ENCODE data around the gene SPTLC2.

SPTLC2 gene

DNA sequence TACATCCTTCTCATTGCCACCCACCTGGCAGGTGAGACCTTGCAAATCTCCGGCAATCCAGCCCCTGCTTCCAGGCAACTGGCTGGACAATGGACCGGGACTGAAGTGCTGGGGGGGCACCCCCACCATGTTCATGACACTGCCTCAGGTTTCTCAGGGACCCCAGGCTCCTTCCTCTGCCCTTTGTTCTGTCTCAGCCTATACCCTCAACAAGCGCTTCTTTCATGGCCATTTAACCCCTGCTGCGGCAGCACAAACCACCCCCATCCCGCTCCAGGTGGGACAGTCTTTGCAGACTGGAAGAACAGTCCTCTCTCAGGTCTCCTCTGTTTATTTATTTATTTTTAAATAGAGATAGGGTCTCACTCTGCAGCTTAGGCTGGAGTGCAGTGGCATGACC is 125.4 kb downstream of the SPTLC2 start:
- H3K4me1 ChIP-seq (ENCODE audit: control insufficient read depth, insufficient read depth, low read length) = no peaks in the 10 kb centered on the region
- H3K9me3 ChIP-seq (ENCODE audit: control insufficient read depth, low read length) = no peaks in the 10 kb centered on the region
- H3K27ac ChIP-seq (ENCODE audit: insufficient read depth, low read depth, low read length, poor library complexity, severe bottlenecking) = no peak overlapping the region
- no peak overlapping the region for H3K4me3 ChIP-seq (ENCODE audit: insufficient read depth, low read depth, low read length)
- 79 to 89% methylated on average over 5 of the region's 5 CpGs for WGBS, 2 experiments
- H3K27me3 ChIP-seq (ENCODE audit: control insufficient read depth, insufficient read depth, low read length, poor library complexity, severe bottlenecking) = no peaks in the 10 kb centered on the region
- H3K36me3 ChIP-seq (ENCODE audit: control insufficient read depth, insufficient read depth, low read length) = no peaks in the 10 kb centered on the region

DNA sequence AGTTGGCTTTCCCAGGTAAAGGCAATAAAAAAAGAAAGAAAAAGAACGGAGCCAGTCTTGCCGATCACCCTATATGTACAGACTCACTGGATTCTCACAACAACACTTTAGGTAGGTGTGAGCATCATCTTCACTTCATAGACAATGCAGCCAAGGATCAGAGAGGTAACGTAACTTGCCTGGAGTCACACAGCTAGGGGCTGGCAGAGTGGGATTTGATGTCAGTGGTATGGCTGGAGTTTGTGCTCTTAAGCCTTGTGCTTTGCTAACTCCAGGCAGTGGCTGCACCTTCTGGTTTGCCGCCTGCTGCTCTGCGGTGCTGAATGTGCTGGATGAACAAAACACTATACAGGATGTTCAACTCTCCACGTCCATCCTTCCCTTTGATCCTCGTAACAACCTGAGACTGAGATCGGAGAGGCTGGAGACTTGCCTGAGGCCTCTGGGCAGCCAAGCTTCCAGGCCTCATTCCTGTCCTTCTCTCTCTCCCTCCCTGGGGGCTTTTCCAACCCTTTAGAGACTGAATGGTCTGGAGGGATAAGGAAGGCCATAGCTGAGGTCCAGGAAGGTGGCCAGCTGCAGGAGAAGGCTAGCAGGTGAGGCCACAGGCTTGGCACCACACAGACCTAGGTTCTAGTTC is 126.0 kb downstream of the SPTLC2 start:
- WGBS, 2 experiments = 90% methylated on average over 8 of the region's 8 CpGs
- no peaks in the 10 kb centered on the region for H3K4me1 ChIP-seq (ENCODE audit: control insufficient read depth, insufficient read depth, low read length)
- no peaks in the 10 kb centered on the region for H3K9me3 ChIP-seq (ENCODE audit: control insufficient read depth, low read length)

DNA sequence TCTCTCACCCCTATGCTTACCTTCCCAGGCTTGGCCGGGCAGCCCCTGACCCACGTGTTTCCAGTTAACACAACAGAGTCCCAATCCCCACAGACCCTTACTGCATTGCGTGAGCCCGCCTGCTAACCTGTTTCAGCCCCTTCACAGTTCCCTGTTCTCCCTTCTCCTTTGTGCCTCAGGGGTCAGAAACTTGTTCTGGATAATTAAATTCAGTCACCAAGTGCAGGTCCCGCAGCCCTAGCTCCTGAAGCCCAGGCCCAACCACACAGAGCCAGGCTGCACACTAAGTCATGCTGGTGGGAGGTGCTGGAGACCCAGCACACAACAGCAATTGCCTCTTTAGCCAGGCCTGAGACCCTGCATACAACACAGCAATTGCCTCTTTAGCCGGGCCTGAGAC is 127.4 kb downstream of the SPTLC2 start:
- Histone ChIP-seq H3K27me3 (ENCODE audit: control insufficient read depth, insufficient read depth, low read length, poor library complexity, severe bottlenecking) (no peaks in the 10 kb centered on the region), H3K9me3 (ENCODE audit: control insufficient read depth, low read length) (no peaks in the 10 kb centered on the region), H3K27ac (ENCODE audit: insufficient read depth, low read depth, low read length, poor library complexity, severe bottlenecking) (no peak overlapping the region), H3K36me3 (ENCODE audit: control insufficient read depth, insufficient read depth, low read length) (no peaks in the 10 kb centered on the region), H3K4me1 (ENCODE audit: control insufficient read depth, insufficient read depth, low read length) (no peaks in the 10 kb centered on the region), H3K4me3 (ENCODE audit: insufficient read depth, low read depth, low read length) (no peak overlapping the region)
- WGBS, 2 experiments = 91 to 92% methylated on average over 6 of the region's 6 CpGs

More for the DNA sequence above, 126.0 kb downstream of the SPTLC2 start:
- Histone ChIP-seq H3K4me3 (ENCODE audit: insufficient read depth, low read depth, low read length) (no peak overlapping the region), H3K27me3 (ENCODE audit: control insufficient read depth, insufficient read depth, low read length, poor library complexity, severe bottlenecking) (no peaks in the 10 kb centered on the region), H3K36me3 (ENCODE audit: control insufficient read depth, insufficient read depth, low read length) (no peaks in the 10 kb centered on the region), H3K27ac (ENCODE audit: insufficient read depth, low read depth, low read length, poor library complexity, severe bottlenecking) (no peak overlapping the region)

DNA sequence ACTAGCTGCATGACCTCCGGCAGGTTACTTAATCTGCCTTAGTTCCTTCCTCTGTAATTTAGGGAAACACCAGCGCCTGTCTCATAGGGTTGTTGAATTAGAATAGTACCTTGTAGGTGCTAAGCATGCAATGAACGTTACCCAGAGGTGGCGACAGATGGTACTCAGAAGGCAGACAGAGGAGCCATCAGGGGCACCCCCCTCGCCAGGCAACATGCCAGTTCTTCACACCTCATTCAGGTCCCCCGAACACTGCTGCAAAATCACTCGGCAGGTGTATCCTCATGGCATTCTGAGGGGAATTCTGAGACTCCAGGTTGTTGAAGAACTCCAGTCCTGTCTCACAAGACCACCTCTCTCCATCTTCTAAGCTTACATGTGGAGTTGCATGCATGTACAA is 127.9 kb downstream of the SPTLC2 start:
- no peaks in the 10 kb centered on the region for H3K4me1 ChIP-seq (ENCODE audit: control insufficient read depth, insufficient read depth, low read length)
- no peak overlapping the region for H3K4me3 ChIP-seq (ENCODE audit: insufficient read depth, low read depth, low read length)
- H3K27ac ChIP-seq (ENCODE audit: insufficient read depth, low read depth, low read length, poor library complexity, severe bottlenecking) = no peak overlapping the region
- no peaks in the 10 kb centered on the region for H3K27me3 ChIP-seq (ENCODE audit: control insufficient read depth, insufficient read depth, low read length, poor library complexity, severe bottlenecking)
- H3K36me3 ChIP-seq (ENCODE audit: control insufficient read depth, insufficient read depth, low read length) = no peaks in the 10 kb centered on the region
- WGBS, 2 experiments = 91 to 94% methylated on average over 7 of the region's 7 CpGs
- H3K9me3 ChIP-seq (ENCODE audit: control insufficient read depth, low read length) = no peaks in the 10 kb centered on the region

DNA sequence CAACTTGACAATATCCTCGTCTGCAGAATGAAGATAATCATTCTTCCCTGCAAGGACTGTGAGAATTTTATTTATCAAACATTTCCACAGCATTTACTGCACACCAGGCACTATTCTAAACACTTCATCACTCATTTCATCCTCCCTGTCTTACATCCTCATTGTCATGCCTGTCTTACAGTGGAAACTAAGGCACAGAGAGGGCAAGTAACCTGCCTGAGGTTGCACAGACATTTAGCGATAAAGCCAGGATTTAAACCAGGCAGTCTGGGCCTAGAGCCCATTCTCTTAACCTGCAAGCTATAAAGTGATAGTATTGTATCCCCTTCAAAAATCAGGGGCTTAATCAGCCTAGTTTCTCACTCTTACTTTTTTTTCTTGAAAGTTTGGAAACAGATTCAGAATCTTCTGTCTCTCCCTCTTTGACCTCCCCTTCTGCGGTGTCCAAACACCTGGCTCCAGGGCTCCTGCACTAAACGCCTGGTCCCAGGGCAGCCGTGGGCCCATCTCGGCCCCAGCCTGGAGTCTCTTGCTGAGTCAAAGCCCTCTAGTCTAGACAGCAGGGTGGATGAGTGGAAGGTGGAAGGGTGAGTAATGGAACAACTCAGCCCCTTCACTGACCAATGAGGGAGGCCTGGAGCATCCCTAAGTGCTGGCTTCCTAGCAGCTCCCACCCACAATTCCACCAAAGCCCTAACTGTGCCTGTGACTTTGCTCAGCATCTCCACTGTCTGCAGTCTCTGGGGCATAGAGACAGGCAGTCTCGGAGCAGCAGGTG is 130.3 kb downstream of the SPTLC2 start:
- 95 to 98% methylated on average over 7 of the region's 7 CpGs for WGBS, 2 experiments
- H3K27me3 ChIP-seq (ENCODE audit: control insufficient read depth, insufficient read depth, low read length, poor library complexity, severe bottlenecking) = no peaks in the 10 kb centered on the region

DNA sequence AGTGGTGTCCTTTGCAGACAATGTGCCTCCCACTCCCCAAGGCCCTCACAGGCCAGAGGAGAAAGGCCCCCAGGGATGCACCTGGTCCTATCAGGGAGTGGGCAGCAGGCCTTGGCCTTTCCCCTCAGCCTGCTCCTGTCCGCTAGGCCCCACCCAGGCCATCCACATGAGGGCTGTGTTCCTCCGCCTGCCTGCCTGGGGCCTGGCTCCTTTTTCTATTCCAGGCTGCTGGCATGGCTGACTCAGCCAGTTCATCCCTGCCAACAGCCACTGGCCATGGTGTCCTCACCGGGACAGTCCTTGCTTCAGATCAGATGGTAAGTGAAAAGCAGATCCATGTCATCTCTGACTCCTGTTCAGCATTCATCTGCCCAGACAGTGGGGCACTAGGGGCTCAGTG is 131.2 kb downstream of the SPTLC2 start:
- Histone ChIP-seq H3K4me1 (ENCODE audit: control insufficient read depth, insufficient read depth, low read length) (no peaks in the 10 kb centered on the region), H3K27ac (ENCODE audit: insufficient read depth, low read depth, low read length, poor library complexity, severe bottlenecking) (no peak overlapping the region), H3K27me3 (ENCODE audit: control insufficient read depth, insufficient read depth, low read length, poor library complexity, severe bottlenecking) (no peaks in the 10 kb centered on the region), H3K4me3 (ENCODE audit: insufficient read depth, low read depth, low read length) (no peak overlapping the region), H3K36me3 (ENCODE audit: control insufficient read depth, insufficient read depth, low read length) (no peaks in the 10 kb centered on the region), H3K9me3 (ENCODE audit: control insufficient read depth, low read length) (no peaks in the 10 kb centered on the region)
- 92% methylated on average over 3 of the region's 3 CpGs for WGBS, 2 experiments

More for the DNA sequence above, 130.3 kb downstream of the SPTLC2 start:
- Histone ChIP-seq H3K36me3 (ENCODE audit: control insufficient read depth, insufficient read depth, low read length) (no peaks in the 10 kb centered on the region), H3K9me3 (ENCODE audit: control insufficient read depth, low read length) (no peaks in the 10 kb centered on the region), H3K27ac (ENCODE audit: insufficient read depth, low read depth, low read length, poor library complexity, severe bottlenecking) (no peak overlapping the region), H3K4me1 (ENCODE audit: control insufficient read depth, insufficient read depth, low read length) (no peaks in the 10 kb centered on the region), H3K4me3 (ENCODE audit: insufficient read depth, low read depth, low read length) (no peak overlapping the region)

DNA sequence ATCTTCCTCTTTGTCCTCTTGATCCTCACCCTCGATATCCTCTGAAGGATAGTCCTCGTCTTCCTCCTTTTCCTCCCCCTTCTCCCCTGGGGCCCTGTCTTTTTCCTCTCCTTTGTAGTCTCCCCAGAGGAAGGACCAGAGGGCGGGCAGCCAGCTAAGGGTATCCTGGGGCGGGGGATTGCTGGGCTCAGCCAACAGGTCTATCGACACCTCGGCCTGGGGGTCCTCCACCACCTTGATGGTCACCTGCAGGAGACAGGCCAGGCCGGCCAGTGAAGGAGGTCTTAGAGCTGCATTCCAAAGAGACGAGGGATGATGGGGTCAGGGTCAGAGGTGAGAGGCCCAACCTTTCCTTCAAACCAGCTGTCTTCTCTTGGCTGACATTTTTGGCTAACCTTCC is 134.0 kb downstream of the SPTLC2 start:
- H3K27ac ChIP-seq (ENCODE audit: insufficient read depth, low read depth, low read length, poor library complexity, severe bottlenecking) = no peak overlapping the region
- no peaks in the 10 kb centered on the region for H3K4me1 ChIP-seq (ENCODE audit: control insufficient read depth, insufficient read depth, low read length)
- 86 to 87% methylated on average over 8 of the region's 8 CpGs for WGBS, 2 experiments
- H3K36me3 ChIP-seq (ENCODE audit: control insufficient read depth, insufficient read depth, low read length) = no peaks in the 10 kb centered on the region
- H3K4me3 ChIP-seq (ENCODE audit: insufficient read depth, low read depth, low read length) = no peak overlapping the region
- no peaks in the 10 kb centered on the region for H3K27me3 ChIP-seq (ENCODE audit: control insufficient read depth, insufficient read depth, low read length, poor library complexity, severe bottlenecking)
- no peaks in the 10 kb centered on the region for H3K9me3 ChIP-seq (ENCODE audit: control insufficient read depth, low read length)

DNA sequence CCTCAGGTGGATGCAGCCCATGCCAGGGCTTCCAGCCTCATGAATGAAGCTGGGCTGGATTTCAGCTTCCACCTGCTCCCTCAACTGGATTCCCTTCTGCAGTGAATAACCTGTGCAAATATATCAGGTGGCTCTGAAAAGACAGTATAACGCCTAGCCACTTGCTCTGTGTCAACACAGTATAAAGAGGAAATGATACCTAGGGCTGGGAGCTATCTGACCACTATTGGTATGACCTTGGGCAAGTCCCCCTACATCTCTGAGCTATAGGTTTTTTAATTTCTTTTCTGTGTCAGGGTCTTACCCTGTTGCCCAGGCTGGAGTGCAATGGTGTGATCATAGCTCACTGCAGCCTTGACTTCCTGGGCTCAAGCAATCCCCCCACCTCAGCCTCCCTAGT is 137.6 kb downstream of the SPTLC2 start:
- Histone ChIP-seq H3K27me3 (ENCODE audit: control insufficient read depth, insufficient read depth, low read length, poor library complexity, severe bottlenecking) (no peaks in the 10 kb centered on the region), H3K4me1 (ENCODE audit: control insufficient read depth, insufficient read depth, low read length) (no peaks in the 10 kb centered on the region), H3K36me3 (ENCODE audit: control insufficient read depth, insufficient read depth, low read length) (no peaks in the 10 kb centered on the region), H3K9me3 (ENCODE audit: control insufficient read depth, low read length) (no peaks in the 10 kb centered on the region), H3K4me3 (ENCODE audit: insufficient read depth, low read depth, low read length) (no peak overlapping the region), H3K27ac (ENCODE audit: insufficient read depth, low read depth, low read length, poor library complexity, severe bottlenecking) (no peak overlapping the region)
- 89 to 92% methylated on average over 1 of the region's 1 CpG for WGBS, 2 experiments

DNA sequence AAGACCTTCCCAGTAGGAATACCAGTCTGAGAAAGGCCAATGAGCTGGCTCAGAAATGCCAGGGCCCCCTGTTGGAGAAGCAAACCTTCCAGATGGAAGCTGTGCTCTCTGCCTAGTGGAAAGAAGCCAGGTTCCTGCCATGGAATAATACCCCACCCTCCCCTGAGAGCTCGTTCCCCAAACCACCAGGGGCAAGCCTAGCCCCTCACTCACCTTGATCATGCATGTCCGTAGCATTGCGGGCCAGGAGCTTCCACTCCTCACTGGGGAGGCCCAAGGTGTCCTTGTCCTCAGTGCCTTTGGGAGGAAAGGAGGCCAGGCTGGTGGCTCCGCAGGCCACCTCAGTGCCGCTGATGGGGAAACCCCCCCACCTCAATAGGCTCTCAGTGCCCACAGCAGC is 138.4 kb downstream of the SPTLC2 start:
- H3K36me3 ChIP-seq (ENCODE audit: control insufficient read depth, insufficient read depth, low read length) = no peaks in the 10 kb centered on the region
- H3K4me1 ChIP-seq (ENCODE audit: control insufficient read depth, insufficient read depth, low read length) = no peaks in the 10 kb centered on the region
- no peaks in the 10 kb centered on the region for H3K9me3 ChIP-seq (ENCODE audit: control insufficient read depth, low read length)
- H3K27ac ChIP-seq (ENCODE audit: insufficient read depth, low read depth, low read length, poor library complexity, severe bottlenecking) = no peak overlapping the region
- no peak overlapping the region for H3K4me3 ChIP-seq (ENCODE audit: insufficient read depth, low read depth, low read length)
- 88 to 90% methylated on average over 5 of the region's 5 CpGs for WGBS, 2 experiments
- H3K27me3 ChIP-seq (ENCODE audit: control insufficient read depth, insufficient read depth, low read length, poor library complexity, severe bottlenecking) = no peaks in the 10 kb centered on the region

DNA sequence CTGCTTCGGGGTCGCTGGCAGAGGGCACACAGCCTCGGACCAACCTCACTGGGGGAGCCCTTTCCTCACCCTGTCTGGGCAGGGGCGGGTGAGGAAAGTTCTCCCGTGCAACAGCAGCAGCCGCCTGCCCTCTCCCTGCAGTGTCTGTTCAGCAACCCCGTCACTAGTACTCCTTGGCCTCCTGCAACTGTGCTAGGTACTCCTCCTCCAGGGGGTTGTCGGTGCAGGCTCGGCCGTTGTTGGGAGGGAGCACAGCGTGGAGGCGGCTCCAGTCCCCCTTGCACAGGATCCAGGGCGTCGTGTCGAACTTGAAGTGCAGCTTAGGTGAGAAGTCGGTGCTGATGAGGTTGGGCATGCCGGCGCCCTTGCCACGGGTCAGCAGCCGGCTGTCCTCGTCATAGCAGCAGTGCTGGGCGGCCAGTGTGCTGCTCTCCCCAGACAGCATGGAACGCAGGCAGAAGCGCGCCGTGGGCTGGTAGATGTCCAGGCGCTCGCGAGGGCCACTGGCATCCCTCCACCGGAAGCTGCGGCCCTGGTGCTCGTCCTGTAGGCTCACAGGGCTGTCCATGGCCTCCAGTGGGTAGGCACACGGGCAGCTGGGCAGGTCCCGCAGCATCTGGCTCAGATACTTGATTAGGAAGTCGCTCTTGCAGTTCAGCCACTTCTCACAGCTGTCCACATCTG is 140.9 kb downstream of the SPTLC2 start:
- H3K9me3 ChIP-seq (ENCODE audit: control insufficient read depth, low read length) = no peaks in the 10 kb centered on the region
- WGBS, 2 experiments = 92 to 94% methylated on average over 35 of the region's 35 CpGs
- H3K36me3 ChIP-seq (ENCODE audit: control insufficient read depth, insufficient read depth, low read length) = no peaks in the 10 kb centered on the region
- no peaks in the 10 kb centered on the region for H3K27me3 ChIP-seq (ENCODE audit: control insufficient read depth, insufficient read depth, low read length, poor library complexity, severe bottlenecking)
- H3K4me1 ChIP-seq (ENCODE audit: control insufficient read depth, insufficient read depth, low read length) = no peaks in the 10 kb centered on the region
- no peak overlapping the region for H3K27ac ChIP-seq (ENCODE audit: insufficient read depth, low read depth, low read length, poor library complexity, severe bottlenecking)
- H3K4me3 ChIP-seq (ENCODE audit: insufficient read depth, low read depth, low read length) = no peak overlapping the region

Measured in ectodermal cell (in vitro differentiated cells).